ENCODE results near the gene CRACR2A. TPM values are rescaled to one million over a fixed set of nuclear protein-coding genes. Genes with fewer than 3 reads are reported as not detected.

CRACR2A gene
- total RNA-seq, 2 donors from 2014 or later = 1.1 to 4.7 TPM

DNA sequence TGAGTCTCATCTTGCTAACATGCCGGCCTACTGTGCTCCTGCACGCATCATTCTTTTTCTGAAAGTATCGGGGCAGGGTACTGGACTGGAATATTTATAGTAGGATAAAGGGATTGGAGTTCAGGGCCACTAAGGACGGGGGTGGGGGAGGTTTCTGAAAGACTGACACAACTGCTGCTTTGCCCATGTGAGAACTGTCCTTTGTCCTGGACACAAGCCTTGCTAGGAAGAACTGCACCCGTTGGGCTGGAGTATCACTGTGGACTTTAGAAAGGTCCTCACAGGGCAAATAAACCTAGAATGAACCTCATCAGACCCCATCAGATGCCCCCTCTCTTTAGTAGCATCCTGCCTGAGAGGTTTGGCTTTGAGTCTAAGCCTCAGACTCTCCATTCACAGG, 174.4 kb downstream of the CRACR2A start:
- Mint-ChIP-seq H3K4me1 (peaks cover 8% of the 10 kb centered on the region), H3K36me3 (ENCODE audit: low read depth) (no peaks in the 10 kb centered on the region), H3K27me3 (ENCODE audit: insufficient read depth) (peaks cover 6% of the 10 kb centered on the region), H3K9me3 (no peaks in the 10 kb centered on the region), H3K27ac (no peak overlapping the region), H3K4me3 (no peak overlapping the region)
- Histone ChIP-seq H3K9ac (ENCODE audit: extremely low read depth, low read length, poor library complexity, severe bottlenecking) (no peak overlapping the region), H3K4me3 (ENCODE audit: low read length) (no peak overlapping the region), H3K9me3 (ENCODE audit: control insufficient read depth, low read length) (no peaks in the 10 kb centered on the region), H3K27me3 (ENCODE audit: control insufficient read depth, insufficient read depth, low read length, poor library complexity, severe bottlenecking) (no peaks in the 10 kb centered on the region), H3K4me1 (ENCODE audit: control insufficient read depth, insufficient read depth, low read length) (no peaks in the 10 kb centered on the region), H3K36me3 (ENCODE audit: control insufficient read depth, insufficient read depth, low read length) (no peaks in the 10 kb centered on the region), H3K27ac (ENCODE audit: low read depth, low read length) (peak overlapping the region; percentile 90)
- DNase-seq = no peak
- TF ChIP-seq, protein P1, sequence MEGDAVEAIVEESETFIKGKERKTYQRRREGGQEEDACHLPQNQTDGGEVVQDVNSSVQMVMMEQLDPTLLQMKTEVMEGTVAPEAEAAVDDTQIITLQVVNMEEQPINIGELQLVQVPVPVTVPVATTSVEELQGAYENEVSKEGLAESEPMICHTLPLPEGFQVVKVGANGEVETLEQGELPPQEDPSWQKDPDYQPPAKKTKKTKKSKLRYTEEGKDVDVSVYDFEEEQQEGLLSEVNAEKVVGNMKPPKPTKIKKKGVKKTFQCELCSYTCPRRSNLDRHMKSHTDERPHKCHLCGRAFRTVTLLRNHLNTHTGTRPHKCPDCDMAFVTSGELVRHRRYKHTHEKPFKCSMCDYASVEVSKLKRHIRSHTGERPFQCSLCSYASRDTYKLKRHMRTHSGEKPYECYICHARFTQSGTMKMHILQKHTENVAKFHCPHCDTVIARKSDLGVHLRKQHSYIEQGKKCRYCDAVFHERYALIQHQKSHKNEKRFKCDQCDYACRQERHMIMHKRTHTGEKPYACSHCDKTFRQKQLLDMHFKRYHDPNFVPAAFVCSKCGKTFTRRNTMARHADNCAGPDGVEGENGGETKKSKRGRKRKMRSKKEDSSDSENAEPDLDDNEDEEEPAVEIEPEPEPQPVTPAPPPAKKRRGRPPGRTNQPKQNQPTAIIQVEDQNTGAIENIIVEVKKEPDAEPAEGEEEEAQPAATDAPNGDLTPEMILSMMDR (conservative IDR thresholded peaks at IDR 0.05) = no peak
- WGBS, 2 experiments (ENCODE audit: insufficient coverage in 1 of 2, insufficient read length in 1 of 2) = 87 to 100% methylated on average over 3 to 5 of the region's 5 CpGs

DNA sequence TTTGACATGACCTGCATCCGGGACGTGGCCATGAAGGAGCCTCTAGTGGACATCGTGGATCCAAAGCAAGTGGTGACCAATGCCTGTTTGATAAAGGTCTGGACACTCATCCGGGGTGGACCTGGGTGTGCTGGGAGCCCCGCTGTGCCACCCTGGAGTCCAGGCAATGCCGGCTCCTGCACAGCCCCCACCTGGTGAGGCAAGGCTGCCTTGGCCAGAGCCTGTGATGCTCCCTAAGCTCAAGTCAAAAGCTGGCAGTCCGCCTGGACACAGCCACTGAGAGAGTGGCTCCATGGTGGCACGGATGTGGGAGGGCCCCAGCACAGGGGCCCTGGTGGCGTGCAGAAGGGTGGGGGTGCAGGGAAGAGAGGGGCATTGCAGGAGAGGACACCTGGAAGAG, 176.0 kb downstream of the CRACR2A start:
- Histone ChIP-seq H3K36me3 (ENCODE audit: control insufficient read depth, insufficient read depth, low read length) (no peaks in the 10 kb centered on the region), H3K4me3 (ENCODE audit: low read length) (no peak overlapping the region), H3K9me3 (ENCODE audit: control insufficient read depth, low read length) (no peaks in the 10 kb centered on the region), H3K4me1 (ENCODE audit: control insufficient read depth, insufficient read depth, low read length) (no peaks in the 10 kb centered on the region), H3K9ac (ENCODE audit: extremely low read depth, low read length, poor library complexity, severe bottlenecking) (no peak overlapping the region), H3K27ac (ENCODE audit: low read depth, low read length) (no peak overlapping the region), H3K27me3 (ENCODE audit: control insufficient read depth, insufficient read depth, low read length, poor library complexity, severe bottlenecking) (no peaks in the 10 kb centered on the region)
- Mint-ChIP-seq H3K27ac (no peak overlapping the region), H3K9me3 (no peaks in the 10 kb centered on the region), H3K4me3 (no peak overlapping the region), H3K36me3 (ENCODE audit: low read depth) (no peaks in the 10 kb centered on the region), H3K27me3 (ENCODE audit: insufficient read depth) (no peaks in the 10 kb centered on the region), H3K4me1 (peaks cover 8% of the 10 kb centered on the region)
- no peak for DNase-seq
- WGBS, 2 experiments (ENCODE audit: insufficient coverage in 1 of 2, insufficient read length in 1 of 2) = 91 to 100% methylated on average over 4 to 9 of the region's 9 CpGs
- TF ChIP-seq, protein P1 (conservative IDR thresholded peaks at IDR 0.05) = no peak

DNA sequence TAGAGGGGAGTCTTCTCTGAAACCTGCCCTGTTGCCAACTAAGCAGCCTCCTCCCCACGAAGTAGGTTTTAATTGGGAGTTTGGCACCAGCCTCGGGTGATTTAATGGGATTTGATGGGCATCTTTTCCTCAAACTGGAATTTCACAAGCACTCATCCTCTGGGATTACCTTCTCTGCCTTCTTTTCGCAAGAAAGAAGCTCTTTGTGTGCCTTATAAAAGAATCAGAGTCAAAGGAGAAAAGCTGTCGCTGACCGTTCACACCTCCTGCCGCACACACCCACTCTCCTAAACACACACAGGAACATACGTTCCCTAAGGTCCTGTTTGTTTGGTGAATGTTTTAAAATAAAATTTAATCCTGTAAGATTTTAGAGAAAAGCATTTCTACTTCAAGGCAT, 177.9 kb downstream of the CRACR2A start:
- Mint-ChIP-seq H3K27ac (no peak overlapping the region), H3K27me3 (ENCODE audit: insufficient read depth) (no peaks in the 10 kb centered on the region), H3K36me3 (ENCODE audit: low read depth) (no peaks in the 10 kb centered on the region), H3K4me1 (peaks cover 16% of the 10 kb centered on the region), H3K9me3 (no peaks in the 10 kb centered on the region), H3K4me3 (no peak overlapping the region)
- no peaks in the 10 kb centered on the region for H3K4me1 ChIP-seq (ENCODE audit: control insufficient read depth, insufficient read depth, low read length)
- 60 to 74% methylated on average over 1 to 3 of the region's 7 CpGs for WGBS, 2 experiments (ENCODE audit: insufficient coverage in 1 of 2, insufficient read length in 1 of 2)
- no peak overlapping the region for H3K9ac ChIP-seq (ENCODE audit: extremely low read depth, low read length, poor library complexity, severe bottlenecking)
- no peaks in the 10 kb centered on the region for H3K27me3 ChIP-seq (ENCODE audit: control insufficient read depth, insufficient read depth, low read length, poor library complexity, severe bottlenecking)
- DNase-seq = no peak
- H3K36me3 ChIP-seq (ENCODE audit: control insufficient read depth, insufficient read depth, low read length) = no peaks in the 10 kb centered on the region
- H3K27ac ChIP-seq (ENCODE audit: low read depth, low read length) = no peak overlapping the region
- TF ChIP-seq, protein P1 (conservative IDR thresholded peaks at IDR 0.05) = no peak
- no peak overlapping the region for H3K4me3 ChIP-seq (ENCODE audit: low read length)
- no peaks in the 10 kb centered on the region for H3K9me3 ChIP-seq (ENCODE audit: control insufficient read depth, low read length)

Data from endodermal cell (in vitro differentiated cells).